Astrocyte of the spinal cord (primary cell): ENCODE measurements around the gene GABRD.
"Not testable (repeated sequence)": the region's sequence is repeated elsewhere in the genome, so short reads cannot be mapped to it uniquely, and the experiment has no call there.

Source experiments
- DNase-seq: peaks from one replicate; pipeline ENCODE4 v3.0.0; 2011; ENCODE audit warnings: low read depth, low spot score
- H3K4me3 ChIP-seq: 2 replicates; pipeline ENCODE4 v1.5.1; 2011; ENCODE audit warnings: low read depth, mild to moderate bottlenecking, low read length, moderate library complexity
- in situ Hi-C: cut with HindIII; loops from 2 replicates; pipeline ENCODE4 v1.10.0; 2017; ENCODE audit warnings: low sequenced_read_pairs
- TF ChIP-seq, protein P1 (sequence below): IDR thresholded peaks from 2 replicates; pipeline ENCODE4 v1.5.1; 2012; ENCODE audit warnings: low read depth, mild to moderate bottlenecking, low read length, inconsistent platforms

The GABRD gene

DNA sequence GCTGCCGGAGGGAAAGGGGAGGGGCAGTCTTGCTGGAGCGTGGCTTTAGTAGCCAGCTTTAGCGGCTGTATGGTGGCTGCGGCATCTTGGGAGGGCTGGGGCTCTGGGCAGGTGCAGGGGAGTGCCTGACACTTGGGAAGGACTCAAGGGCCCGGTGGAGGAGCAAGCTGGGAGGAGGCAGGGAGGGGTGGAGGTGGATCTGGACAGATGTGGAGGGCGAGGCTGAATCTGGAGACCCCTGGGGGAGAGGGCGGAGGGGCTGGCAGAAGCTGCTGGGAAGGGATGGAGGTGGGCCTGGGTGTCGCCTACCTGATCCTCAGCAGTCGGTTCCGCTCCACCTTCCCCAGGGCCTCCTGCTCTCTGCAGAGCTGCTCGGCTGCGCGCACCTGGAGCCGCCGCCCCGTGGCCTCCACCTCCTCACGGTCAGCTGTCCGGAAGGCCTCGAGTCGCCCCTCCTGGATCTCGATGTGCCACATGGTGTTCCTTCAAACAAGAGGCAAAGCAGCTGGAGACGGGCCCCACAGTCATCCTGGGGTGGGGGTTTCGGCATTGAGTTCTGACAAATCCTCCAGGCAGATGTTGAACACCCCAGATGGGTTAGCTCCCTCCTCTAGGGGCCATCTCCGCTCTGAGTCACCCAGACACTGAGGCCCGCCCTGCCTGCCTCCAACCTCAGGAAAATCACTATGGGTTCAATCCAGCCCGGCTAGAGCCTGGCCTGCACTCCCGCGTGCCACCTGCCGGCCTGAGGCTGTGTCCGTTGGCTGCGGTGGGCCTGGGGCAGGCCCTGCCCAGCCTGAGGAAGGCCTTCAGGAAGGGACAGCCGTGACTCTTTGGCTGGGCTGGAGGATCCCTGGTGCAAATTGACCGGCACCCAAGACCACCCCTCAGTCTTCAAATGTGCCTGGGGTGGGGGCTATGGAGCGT lies 45.2 kb upstream of the GABRD start:
- in situ Hi-C loops: no loop called here
- TF ChIP-seq, protein P1, sequence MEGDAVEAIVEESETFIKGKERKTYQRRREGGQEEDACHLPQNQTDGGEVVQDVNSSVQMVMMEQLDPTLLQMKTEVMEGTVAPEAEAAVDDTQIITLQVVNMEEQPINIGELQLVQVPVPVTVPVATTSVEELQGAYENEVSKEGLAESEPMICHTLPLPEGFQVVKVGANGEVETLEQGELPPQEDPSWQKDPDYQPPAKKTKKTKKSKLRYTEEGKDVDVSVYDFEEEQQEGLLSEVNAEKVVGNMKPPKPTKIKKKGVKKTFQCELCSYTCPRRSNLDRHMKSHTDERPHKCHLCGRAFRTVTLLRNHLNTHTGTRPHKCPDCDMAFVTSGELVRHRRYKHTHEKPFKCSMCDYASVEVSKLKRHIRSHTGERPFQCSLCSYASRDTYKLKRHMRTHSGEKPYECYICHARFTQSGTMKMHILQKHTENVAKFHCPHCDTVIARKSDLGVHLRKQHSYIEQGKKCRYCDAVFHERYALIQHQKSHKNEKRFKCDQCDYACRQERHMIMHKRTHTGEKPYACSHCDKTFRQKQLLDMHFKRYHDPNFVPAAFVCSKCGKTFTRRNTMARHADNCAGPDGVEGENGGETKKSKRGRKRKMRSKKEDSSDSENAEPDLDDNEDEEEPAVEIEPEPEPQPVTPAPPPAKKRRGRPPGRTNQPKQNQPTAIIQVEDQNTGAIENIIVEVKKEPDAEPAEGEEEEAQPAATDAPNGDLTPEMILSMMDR: no peak
- DNase-seq: no peak
- H3K4me3 ChIP-seq: no peak overlapping the region

DNA sequence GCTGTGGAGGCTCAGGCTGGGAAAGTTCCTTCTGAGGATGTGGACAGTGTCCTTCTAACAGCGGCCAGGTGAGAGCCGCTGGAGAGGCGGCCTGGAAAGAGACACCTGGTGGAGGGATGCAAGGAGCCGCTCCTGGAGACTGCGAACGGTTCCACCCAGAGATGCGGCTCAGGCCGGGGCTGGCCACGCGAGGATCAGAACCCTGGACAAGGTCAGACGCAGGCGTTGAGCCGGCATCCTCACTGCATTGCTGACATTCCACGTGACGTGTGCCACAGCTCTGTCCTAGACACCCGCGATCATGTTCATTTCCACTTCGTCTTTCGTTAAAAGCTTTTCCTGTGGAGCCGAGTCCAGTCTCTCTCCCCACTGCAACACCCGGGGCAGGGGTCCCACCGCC lies 44.3 kb upstream of the GABRD start:
- TF ChIP-seq, protein P1: no peak
- no peak for DNase-seq
- in situ Hi-C loops: no loop called here
- H3K4me3 ChIP-seq: no peak overlapping the region

- in situ Hi-C loops: no loop called here
- DNase-seq: no peak
- TF ChIP-seq, protein P1: no peak
- no peak overlapping the region for H3K4me3 ChIP-seq
These were observed 43.6 kb upstream of the GABRD start for GRCh38 chr1:1975535-1975934.

- in situ Hi-C loops: no loop called here
- no peak for DNase-seq
- TF ChIP-seq, protein P1: no peak
- H3K4me3 ChIP-seq: no peak overlapping the region
These were observed 43.1 kb upstream of the GABRD start for GRCh38 chr1:1976031-1976430.

GRCh38 chr1:1978108-1978507 lies 41.0 kb upstream of the GABRD start:
- in situ Hi-C loops: no loop called here
- TF ChIP-seq, protein P1: no peak
- H3K4me3 ChIP-seq: no peak overlapping the region
- no peak for DNase-seq

GRCh38 chr1:1978690-1979481 lies 40.3 kb upstream of the GABRD start:
- in situ Hi-C loops, H3K4me3 ChIP-seq, DNase-seq: not testable (repeated sequence)
